Vagina (tissue), 2 donors: ENCODE data around the gene STX17.

ENCODE experiments used
- CTCF ChIP-seq, 3 experiments: fragments of 450-650 bp in 2 of 3; fragments of 200-600 bp in 1 of 3; sonication (generic) in 1 of 3; IDR thresholded peaks; one replicate each; pipeline ENCODE4 v1.5.1; 2017 to 2019; ENCODE audit warnings: antibody characterized with exemption in 3 of 3, mild to moderate bottlenecking in 2 of 3, moderate library complexity in 2 of 3
- POLR2A ChIP-seq, 2 donors: fragments of 450-650 bp; IDR thresholded peaks; one replicate each; pipeline ENCODE4 v1.6.1; 2017; ENCODE audit warnings: antibody characterized with exemption in 2 of 2, mild to moderate bottlenecking in 2 of 2, moderate library complexity in 2 of 2
- POLR2AphosphoS5 ChIP-seq, 2 donors: sonication (generic); formaldehyde crosslinking; IDR thresholded peaks; one replicate each; pipeline ENCODE4 v1.9.0; 2017; ENCODE audit warnings: antibody characterized with exemption in 2 of 2, mild to moderate bottlenecking in 2 of 2, low read depth in 1 of 2; ENCODE audit not compliant: insufficient read depth in 1 of 2

- TF ChIP-seq CTCF (IDR thresholded peaks at IDR 0.05), result no peak
- TF ChIP-seq POLR2A (IDR thresholded peaks at IDR 0.05), result no peak
- TF ChIP-seq POLR2AphosphoS5 (IDR thresholded peaks at IDR 0.05; ENCODE audit: insufficient read depth in 1 of 2, low read depth in 1 of 2), result no peak
Observed at GRCh38 chr9:99889120-99889519, 17.3 kb upstream of the STX17 start.
